T-helper 2 cell treated with Interferon-gamma antibody and Interleukin-4, amounts not matched to agents 5 μg/mL and 100 μg/mL, for 36 hours (primary cell): ENCODE data around the gene OR2A5.
"Not testable (repeated sequence)": the region's sequence is repeated elsewhere in the genome, so short reads cannot be mapped to it uniquely, and the experiment has no call there.

ENCODE experiments used
- DNase-seq: peaks from one replicate; pipeline ENCODE4 v3.0.0; 2021; ENCODE audit warnings: low spot score
- H3K27ac Mint-ChIP-seq: one replicate; pipeline ENCODE4 v1.8.0; 2021; ENCODE audit warnings: mild to moderate bottlenecking, mixed read lengths
- H3K27me3 Mint-ChIP-seq: one replicate; pipeline ENCODE4 v1.8.0; 2021; ENCODE audit warnings: low read depth, mixed read lengths
- H3K36me3 Mint-ChIP-seq: one replicate; pipeline ENCODE4 v1.8.0; 2021; ENCODE audit warnings: low read depth, mixed read lengths
- H3K4me1 Mint-ChIP-seq: one replicate; pipeline ENCODE4 v1.8.0; 2021; ENCODE audit warnings: low read depth, mixed read lengths
- H3K4me3 Mint-ChIP-seq: one replicate; pipeline ENCODE4 v1.8.0; 2022; ENCODE audit warnings: mild to moderate bottlenecking, moderate library complexity, mixed read lengths
- H3K9me3 Mint-ChIP-seq: one replicate; pipeline ENCODE4 v1.8.0; 2021; ENCODE audit warnings: mixed read lengths

Gene OR2A5

DNA sequence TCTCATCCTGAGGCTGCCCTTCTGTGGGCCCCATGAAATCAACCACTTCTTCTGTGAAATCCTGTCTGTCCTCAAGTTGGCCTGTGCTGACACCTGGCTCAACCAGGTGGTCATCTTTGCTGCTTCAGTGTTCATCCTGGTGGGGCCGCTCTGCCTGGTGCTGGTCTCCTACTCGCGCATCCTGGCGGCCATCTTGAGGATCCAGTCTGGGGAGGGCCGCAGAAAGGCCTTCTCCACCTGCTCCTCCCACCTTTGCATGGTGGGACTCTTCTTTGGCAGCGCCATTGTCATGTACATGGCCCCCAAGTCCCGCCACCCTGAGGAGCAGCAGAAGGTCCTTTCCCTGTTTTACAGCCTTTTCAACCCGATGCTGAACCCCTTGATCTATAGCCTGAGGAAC is 2.1 kb downstream of the OR2A5 start:
- H3K4me3 Mint-ChIP-seq, H3K27me3 Mint-ChIP-seq, H3K9me3 Mint-ChIP-seq, H3K36me3 Mint-ChIP-seq, DNase-seq, H3K27ac Mint-ChIP-seq, H3K4me1 Mint-ChIP-seq: not testable (repeated sequence)

DNA sequence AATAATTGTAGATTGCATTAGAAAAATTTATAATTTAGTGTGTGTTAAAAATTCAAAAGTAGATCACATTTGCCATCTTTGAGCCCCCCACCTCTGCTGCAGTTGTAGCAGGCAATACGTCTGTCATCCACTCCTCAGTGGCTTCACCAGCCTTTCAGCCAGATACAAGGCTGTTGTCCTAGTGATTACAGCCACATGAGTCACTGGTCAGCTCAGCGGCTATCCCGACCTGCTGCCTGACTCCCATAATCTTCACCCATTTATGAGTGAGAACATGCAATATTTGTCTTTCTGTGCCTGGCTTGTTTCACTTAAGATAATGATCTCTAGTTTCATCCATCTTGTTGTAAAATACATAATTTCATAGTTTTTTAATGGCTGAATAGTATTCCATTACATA is 9.2 kb downstream of the OR2A5 start:
- Mint-ChIP-seq H3K27ac (no peak overlapping the region), H3K4me1 (no peaks in the 10 kb centered on the region), H3K36me3 (no peaks in the 10 kb centered on the region), H3K9me3 (no peaks in the 10 kb centered on the region), H3K27me3 (no peaks in the 10 kb centered on the region), H3K4me3 (no peak overlapping the region)
- DNase-seq = no peak

DNA sequence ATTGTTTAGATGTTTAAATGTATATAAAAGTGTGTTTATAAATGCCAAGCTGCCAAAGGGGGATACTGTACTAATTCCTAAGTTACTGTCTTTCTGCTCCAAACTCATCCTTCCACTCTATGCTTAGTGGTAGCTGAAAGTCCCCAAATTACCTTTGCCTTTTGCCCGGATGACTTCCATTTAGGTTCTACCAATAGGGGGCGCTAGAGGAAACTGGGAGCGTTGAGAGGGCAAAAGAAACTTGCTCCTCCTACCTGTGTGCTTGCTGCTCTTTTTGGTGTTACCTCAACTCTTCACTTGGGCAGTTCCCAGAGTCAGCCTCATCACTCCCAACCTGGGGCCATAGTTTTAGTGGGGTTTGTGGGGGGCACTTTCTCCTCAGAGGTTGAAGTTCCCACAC is 15.0 kb downstream of the OR2A5 start:
- no peak overlapping the region for H3K4me3 Mint-ChIP-seq
- no peak for DNase-seq
- no peaks in the 10 kb centered on the region for H3K4me1 Mint-ChIP-seq
- no peaks in the 10 kb centered on the region for H3K36me3 Mint-ChIP-seq
- H3K27me3 Mint-ChIP-seq = peaks cover 3% of the 10 kb centered on the region
- H3K27ac Mint-ChIP-seq = no peak overlapping the region
- no peaks in the 10 kb centered on the region for H3K9me3 Mint-ChIP-seq

DNA sequence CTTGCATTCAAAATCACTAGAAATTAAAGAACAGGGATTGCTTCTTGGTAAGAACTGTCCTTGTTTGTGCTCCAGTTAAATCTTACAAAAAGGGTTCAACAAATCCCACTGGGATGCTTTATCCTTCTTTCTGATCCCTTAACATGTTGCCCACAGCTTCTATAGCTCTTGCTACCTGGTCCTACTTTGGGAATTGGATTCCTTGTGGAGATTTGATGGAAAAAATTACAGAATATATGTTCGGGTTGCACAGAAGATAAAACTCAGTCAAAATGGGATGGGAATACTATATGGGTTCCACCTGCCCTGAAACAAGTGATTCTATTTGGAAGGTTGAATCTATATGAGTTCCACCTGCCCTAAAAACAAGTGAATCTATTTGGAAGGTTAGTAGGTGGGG is 20.8 kb downstream of the OR2A5 start, which contains the start of gene OR2A25:
OR2A25 (plus strand) TSS at position 301 of the 400 bp plus-strand sequence. CDS start 4,409 bp downstream, outside the sequence.
- DNase-seq = no peak
- Mint-ChIP-seq H3K4me3 (no peak within 1 kb of the TSS), H3K9me3 (no peaks in the 10 kb centered on the region), H3K4me1 (no peaks in the 10 kb centered on the region), H3K27me3 (peaks cover 3% of the 10 kb centered on the region), H3K27ac (no peak within 1 kb of the TSS), H3K36me3 (no peaks in the 10 kb centered on the region)

DNA sequence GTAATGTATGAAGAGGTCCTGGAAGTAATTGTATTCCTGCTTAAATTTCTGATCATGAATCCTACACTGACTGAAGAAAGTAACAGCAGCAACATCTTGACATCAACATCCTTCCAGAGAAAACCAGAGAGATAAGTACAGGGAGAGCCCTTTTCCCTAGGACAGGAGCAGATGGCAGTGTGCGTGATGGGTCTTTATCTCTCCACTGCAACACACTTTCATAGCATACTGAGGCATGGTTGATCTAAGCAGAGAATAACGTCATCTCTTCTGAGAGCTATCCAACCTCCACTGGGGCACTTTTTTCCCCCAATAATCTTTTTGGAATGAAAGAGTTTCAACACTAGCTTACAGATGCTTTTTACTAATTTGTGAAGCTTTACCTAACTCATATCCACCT is 21.2 kb downstream of the OR2A5 start:
- Mint-ChIP-seq H3K4me3 (no peak overlapping the region), H3K9me3 (no peaks in the 10 kb centered on the region), H3K36me3 (no peaks in the 10 kb centered on the region), H3K4me1 (no peaks in the 10 kb centered on the region), H3K27ac (no peak overlapping the region), H3K27me3 (peaks cover 3% of the 10 kb centered on the region)
- DNase-seq = no peak

DNA sequence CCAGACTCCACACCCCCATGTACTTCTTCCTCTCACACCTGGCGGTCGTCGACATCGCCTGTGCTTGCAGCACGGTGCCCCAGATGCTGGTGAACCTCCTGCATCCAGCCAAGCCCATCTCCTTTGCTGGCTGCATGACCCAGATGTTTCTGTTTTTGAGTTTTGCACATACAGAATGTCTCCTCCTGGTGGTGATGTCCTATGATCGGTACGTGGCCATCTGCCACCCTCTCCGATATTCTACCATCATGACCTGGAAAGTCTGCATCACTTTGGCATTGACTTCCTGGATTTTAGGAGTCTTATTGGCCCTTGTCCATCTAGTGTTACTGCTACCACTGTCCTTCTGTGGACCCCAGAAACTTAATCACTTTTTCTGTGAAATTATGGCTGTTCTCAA is 25.6 kb downstream of the OR2A5 start:
- no peak for DNase-seq
- no peaks in the 10 kb centered on the region for H3K9me3 Mint-ChIP-seq
- no peak overlapping the region for H3K4me3 Mint-ChIP-seq
- H3K27me3 Mint-ChIP-seq = no peaks in the 10 kb centered on the region
- no peaks in the 10 kb centered on the region for H3K36me3 Mint-ChIP-seq
- no peak overlapping the region for H3K27ac Mint-ChIP-seq
- no peaks in the 10 kb centered on the region for H3K4me1 Mint-ChIP-seq

DNA sequence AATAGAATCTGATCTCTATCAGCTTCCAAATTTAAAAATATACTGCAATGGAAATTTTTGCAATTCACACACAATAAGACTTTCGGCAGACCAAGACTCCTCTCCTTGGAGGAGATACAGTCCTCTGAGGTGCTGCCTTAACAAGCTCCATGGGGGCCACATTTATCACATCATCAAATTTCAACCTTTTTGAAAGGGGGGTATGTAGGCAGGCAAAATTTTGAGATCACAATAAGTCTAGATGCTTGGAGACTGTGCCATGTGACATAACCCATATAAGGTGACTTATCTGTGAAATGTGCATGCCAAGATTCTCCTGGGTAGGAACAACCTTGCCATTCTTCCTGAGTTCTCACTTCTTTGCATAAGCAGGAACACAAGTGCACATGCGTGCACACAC is 37.2 kb downstream of the OR2A5 start, which contains the start of gene OR2A12:
OR2A12 (plus strand) TSS at position 301 of the 400 bp plus-strand sequence. CDS start 8,830 bp downstream, outside the sequence.
- Mint-ChIP-seq H3K4me3 (no peak within 1 kb of the TSS), H3K36me3 (no peaks in the 10 kb centered on the region), H3K9me3 (peaks cover 4% of the 10 kb centered on the region), H3K4me1 (no peaks in the 10 kb centered on the region), H3K27me3 (peaks cover 2% of the 10 kb centered on the region), H3K27ac (no peak within 1 kb of the TSS)
- no peak for DNase-seq

DNA sequence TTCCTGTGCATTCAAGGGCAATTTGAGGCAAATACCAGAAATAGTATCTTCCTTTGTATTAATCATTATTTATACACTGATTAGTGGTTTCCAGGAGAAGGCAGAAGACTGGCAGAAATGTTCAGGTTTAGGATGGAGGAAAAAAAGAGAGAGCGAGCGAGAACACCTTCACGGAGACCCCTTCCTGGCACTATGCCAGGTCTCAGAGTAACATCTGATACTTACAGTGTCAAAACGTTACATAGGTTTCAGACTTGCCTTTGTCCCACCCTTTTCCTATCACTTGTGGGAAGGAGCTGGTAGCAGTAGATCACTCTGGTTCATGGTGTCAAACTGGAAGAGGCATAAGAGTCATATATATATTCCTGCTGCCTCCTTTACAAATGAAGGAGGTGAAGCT is 38.0 kb downstream of the OR2A5 start:
- peaks cover 2% of the 10 kb centered on the region for H3K27me3 Mint-ChIP-seq
- peaks cover 8% of the 10 kb centered on the region for H3K9me3 Mint-ChIP-seq
- no peak for DNase-seq
- H3K36me3 Mint-ChIP-seq = no peaks in the 10 kb centered on the region
- H3K4me3 Mint-ChIP-seq = no peak overlapping the region
- H3K27ac Mint-ChIP-seq = no peak overlapping the region
- no peaks in the 10 kb centered on the region for H3K4me1 Mint-ChIP-seq

DNA sequence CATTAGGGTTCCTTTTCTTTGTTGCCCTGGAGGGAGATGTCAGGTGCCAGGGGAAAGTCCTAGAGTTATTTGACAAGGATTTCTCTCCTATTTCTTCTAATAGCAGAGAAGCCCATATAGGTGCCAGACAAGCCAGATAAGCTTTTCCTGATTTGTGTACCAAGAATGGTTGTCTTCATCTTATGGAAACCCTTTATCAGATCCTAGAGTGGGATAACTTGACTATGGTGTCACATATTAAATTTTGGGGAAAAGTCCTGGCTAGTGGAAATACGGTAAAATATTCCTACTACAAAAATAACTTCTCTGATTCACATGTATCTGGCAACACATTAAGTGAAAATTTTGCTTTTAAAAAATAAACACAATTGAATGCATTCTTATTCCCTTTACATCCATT is 38.5 kb downstream of the OR2A5 start:
- no peak overlapping the region for H3K27ac Mint-ChIP-seq
- no peak for DNase-seq
- peaks cover 8% of the 10 kb centered on the region for H3K9me3 Mint-ChIP-seq
- H3K27me3 Mint-ChIP-seq = peaks cover 2% of the 10 kb centered on the region
- H3K4me1 Mint-ChIP-seq = no peaks in the 10 kb centered on the region
- no peak overlapping the region for H3K4me3 Mint-ChIP-seq
- no peaks in the 10 kb centered on the region for H3K36me3 Mint-ChIP-seq

DNA sequence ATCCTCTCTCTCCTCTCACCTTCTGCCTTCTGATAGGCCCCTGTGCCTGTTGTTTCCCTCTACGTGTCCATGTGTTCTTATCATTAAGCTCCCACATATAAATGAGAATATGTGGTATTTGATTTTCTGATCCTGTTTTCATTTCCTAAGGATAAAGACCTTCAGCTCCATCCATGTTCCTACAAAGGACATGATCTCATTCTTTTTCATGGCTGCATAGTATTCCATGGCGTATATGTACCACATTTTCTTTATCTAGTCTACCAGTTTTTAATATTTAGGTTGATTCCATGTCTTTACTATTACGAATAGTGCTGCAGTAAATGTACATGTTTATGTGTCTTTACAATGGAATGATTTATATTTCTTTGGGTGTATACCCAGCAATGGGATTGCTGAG is 41.9 kb downstream of the OR2A5 start:
- DNase-seq = no peak
- Mint-ChIP-seq H3K27ac (no peak overlapping the region), H3K4me3 (no peak overlapping the region), H3K4me1 (no peaks in the 10 kb centered on the region), H3K9me3 (peaks cover 8% of the 10 kb centered on the region), H3K27me3 (peaks cover 2% of the 10 kb centered on the region), H3K36me3 (no peaks in the 10 kb centered on the region)

DNA sequence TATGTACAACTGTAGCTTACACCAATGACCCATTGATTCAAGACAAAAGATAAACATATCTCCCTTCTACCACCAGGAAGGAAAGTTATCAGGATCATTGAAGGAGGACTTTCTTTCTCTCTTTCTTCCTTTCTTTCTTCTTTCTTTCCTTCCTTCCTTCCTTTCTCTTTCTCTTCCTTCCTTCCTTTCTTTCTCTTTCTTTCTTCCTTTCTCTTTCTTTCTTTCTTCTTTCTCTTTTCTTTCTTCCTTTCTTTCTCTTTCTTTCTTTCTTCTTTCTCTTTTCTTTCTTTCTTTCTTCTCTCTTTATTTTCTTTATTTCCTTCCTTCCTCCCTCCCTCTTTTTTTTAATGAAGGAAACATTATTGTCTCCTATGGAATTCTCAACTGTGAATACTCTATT is 50.0 kb downstream of the OR2A5 start:
- no peak for DNase-seq
- peaks cover 3% of the 10 kb centered on the region for H3K27me3 Mint-ChIP-seq
- no peaks in the 10 kb centered on the region for H3K4me1 Mint-ChIP-seq
- no peaks in the 10 kb centered on the region for H3K36me3 Mint-ChIP-seq
- H3K9me3 Mint-ChIP-seq = no peaks in the 10 kb centered on the region
- no peak overlapping the region for H3K27ac Mint-ChIP-seq
- H3K4me3 Mint-ChIP-seq = no peak overlapping the region

DNA sequence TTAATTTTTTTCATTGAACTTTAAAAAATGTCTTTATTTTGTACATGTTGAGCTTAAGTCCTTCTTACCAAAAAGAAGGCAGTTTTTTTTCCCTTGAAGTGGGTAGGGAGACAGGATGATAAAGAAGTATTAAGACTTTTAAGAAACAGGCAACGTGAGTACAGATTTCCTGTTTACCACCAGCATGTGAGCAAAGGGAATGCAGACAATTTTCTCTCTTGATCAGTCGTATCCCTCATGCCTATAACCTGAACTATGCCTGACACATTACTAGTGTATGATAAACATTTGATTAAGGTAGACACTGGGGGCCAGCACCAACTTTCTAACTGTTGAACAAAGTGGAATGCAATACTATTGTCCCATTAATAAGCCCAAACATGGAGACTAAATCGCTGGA is 51.9 kb downstream of the OR2A5 start:
- Mint-ChIP-seq H3K4me3 (no peak overlapping the region), H3K36me3 (no peaks in the 10 kb centered on the region), H3K27me3 (peaks cover 5% of the 10 kb centered on the region), H3K4me1 (no peaks in the 10 kb centered on the region), H3K27ac (no peak overlapping the region), H3K9me3 (no peaks in the 10 kb centered on the region)
- no peak for DNase-seq

DNA sequence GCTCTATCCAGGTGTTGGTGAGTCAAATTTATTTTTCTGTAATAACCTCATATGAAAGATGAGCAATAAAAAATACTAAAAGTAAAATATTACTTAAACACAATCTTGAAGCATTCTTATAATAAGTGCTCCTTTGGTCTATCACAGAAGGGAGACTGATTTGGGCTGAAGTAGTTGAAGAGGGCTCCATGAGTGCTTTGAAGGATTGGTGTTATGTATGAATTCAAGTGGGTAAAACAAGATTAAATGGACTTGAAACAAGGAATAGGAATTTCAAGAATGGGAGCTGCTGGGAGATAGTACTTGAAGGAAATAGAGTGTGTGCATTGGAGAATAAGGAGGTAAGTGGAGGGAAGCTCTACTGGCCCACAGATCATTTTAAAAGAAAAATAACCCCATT is 53.3 kb downstream of the OR2A5 start:
- Mint-ChIP-seq H3K9me3 (no peaks in the 10 kb centered on the region), H3K27me3 (peaks cover 5% of the 10 kb centered on the region), H3K27ac (no peak overlapping the region), H3K4me3 (no peak overlapping the region), H3K36me3 (no peaks in the 10 kb centered on the region), H3K4me1 (no peaks in the 10 kb centered on the region)
- no peak for DNase-seq

DNA sequence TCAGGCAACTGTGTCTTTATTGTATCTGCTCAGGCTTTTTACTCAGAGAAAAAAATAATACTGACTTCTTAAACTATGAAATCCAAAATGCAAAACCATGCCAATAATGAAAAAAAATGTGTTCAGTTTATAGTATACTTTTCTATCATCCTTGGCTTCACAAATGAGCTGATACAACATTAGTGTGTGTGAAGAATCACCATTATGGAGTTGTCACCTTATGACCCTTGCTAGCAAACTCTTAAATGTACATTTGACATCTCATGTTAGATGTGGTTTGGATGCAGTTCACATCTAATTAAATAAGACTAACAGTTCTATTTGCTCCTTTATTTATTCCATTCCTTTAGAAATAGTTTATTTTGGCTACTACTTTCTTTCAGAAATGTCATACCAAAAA is 56.5 kb downstream of the OR2A5 start:
- Mint-ChIP-seq H3K36me3 (no peaks in the 10 kb centered on the region), H3K27me3 (peaks cover 5% of the 10 kb centered on the region), H3K4me1 (no peaks in the 10 kb centered on the region), H3K9me3 (no peaks in the 10 kb centered on the region), H3K4me3 (no peak overlapping the region), H3K27ac (no peak overlapping the region)
- DNase-seq = no peak
